HG03135 (cell line): ENCODE data around the gene PCNA.

Experiments used
- ATAC-seq: cut with Tn5 transposase; IDR thresholded peaks from one replicate; pipeline ENCODE4 v1.9.1; 2021; ENCODE audit warnings: mild to moderate bottlenecking, moderate library complexity; ENCODE audit not compliant: unreplicated experiment

PCNA gene

DNA sequence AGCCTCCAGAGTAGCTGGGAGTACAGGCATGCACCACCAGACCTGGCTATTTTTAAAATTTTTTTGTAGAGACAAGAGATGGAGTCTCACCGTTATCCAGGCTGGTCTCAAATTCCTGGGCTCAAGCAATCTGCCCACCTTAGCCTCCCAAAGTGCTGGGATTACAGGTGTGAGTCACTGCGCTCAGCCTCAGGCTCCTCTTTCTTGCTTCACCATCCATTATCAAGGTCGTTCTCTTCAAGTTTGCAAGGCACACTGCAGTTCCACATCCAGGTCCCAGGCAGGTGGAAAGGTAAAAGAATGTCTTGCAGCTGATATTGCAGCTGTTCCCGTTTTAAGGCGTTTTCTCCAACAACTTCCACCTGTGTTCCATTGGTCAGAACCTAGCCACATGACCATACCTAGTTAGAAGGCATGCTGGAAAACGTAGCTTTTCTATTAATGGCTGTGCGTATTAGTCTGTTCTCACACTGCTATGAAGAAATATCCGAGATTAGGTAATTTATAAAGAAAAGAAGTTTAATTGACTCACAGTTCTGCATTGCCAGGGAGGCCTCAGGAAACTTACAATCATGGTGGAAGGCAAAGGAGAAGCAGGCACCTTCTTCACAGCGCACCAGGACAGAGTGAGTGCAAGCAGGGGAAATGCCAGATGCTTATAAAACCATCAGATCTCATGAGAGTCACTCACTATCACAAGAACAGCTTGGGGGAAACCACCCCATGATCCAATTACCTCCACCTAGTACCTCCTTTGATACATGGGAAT lies 51.7 kb downstream of the PCNA start:
- no peak for ATAC-seq

DNA sequence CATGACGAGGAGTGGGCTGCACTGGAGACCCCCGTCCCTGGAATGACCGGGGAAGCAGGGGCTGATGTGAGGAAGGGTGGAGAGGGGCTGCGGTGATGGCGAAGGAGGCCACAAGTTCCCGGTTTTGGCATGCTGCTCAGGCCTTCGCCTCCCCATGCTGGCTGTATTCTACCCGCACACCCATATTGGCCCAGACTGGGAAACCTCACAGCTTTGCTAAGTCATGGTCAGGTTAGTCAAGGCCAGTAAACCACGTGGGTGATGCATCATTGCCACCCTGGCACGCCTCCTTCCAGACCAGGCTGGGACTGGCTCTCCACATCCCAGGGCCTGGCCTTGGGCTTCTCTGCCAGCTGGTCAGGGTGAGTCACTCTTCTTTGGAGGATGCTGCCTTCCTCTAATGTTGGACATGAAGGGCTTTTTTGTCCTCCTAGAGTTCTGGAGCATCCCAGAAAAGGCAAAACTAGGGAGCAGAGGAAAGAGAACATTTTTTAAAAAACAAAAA lies 53.8 kb downstream of the PCNA start:
- no peak for ATAC-seq

DNA sequence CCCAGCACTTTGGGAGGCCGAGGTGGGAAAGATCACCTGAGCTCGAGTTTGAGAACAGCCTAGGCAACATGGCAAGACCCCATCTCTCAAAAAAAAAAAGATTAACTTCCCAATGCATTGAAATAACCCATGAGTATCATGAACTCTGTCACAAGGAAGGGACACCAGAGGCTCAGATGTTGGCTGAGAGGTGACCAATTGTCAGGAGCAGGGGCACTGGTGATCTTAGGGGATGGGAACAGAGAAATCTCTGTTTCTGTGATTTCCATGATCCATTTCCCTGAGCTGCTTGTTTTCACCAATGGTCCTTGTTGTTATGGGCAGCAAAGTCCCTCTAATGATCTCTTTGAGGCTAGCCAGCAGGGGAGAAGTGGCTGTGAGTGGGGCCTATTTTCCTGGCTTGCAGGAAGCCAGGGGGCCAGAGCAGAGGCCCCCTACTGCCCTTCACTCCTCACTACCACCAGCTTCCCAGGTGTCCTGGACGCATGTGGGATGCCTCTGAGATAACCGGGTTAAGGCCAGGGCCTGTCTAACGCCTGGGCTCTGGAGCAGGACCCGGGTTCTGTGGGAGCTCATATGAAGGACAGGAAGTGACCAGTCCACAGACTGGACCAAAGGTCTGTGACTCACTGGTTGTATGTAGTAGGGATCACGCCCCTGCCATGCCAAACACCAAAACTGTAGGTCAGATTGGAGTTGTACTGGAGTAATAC lies 54.4 kb downstream of the PCNA start:
- no peak for ATAC-seq
